NB4 (cell line): ENCODE measurements around the gene ZFYVE27.

Source experiments
- MYC ChIP-seq: IDR thresholded peaks from 2 replicates; pipeline ENCODE4 v1.6.1; 2011; ENCODE audit warnings: low read depth, low read length
- POLR2A ChIP-seq: IDR thresholded peaks from 2 replicates; pipeline ENCODE4 v1.6.1; 2011; ENCODE audit warnings: mild to moderate bottlenecking; ENCODE audit not compliant: insufficient read length; ENCODE audit errors: extremely low read depth
- TF ChIP-seq, protein P1 (sequence below): IDR thresholded peaks from one replicate; pipeline ENCODE4 v1.5.1; 2012; ENCODE audit warnings: low read depth, low read length
- TF ChIP-seq, protein P2 (sequence below): IDR thresholded peaks from 2 replicates; pipeline ENCODE4 v1.6.1; 2011; ENCODE audit warnings: low read depth, low read length

DNA sequence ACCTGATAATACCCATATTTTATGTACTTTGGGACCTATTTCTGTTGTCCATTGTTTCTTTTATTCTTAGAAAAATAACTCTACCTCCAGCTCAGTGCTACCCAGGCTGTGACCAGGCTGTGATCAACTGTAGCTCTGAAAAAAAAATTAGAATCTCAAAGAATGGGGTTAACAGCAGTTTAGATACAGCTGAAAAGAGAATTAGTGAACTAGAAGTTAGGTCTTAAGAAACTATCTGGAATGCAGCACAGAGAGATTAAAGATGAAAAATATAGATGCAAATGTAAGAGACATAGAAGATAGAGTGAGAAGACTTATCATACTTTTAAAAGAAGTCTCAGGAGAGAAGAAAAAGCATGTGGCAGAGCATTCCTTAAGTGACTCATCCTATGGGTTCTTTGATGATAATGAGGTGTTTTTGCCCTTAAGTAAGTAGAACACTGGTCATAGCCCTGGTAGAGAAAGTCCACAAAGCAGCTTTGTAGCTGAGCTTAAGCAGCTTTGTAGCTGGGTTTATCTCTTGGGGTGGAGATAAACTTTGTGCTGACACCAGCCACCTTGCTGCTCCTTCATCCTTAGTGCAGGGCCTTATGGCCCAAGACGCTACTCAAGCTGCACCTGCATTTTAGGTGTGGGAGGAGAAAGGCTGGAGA lies 62.2 kb downstream of the ZFYVE27 start:
- TF ChIP-seq, protein P1, sequence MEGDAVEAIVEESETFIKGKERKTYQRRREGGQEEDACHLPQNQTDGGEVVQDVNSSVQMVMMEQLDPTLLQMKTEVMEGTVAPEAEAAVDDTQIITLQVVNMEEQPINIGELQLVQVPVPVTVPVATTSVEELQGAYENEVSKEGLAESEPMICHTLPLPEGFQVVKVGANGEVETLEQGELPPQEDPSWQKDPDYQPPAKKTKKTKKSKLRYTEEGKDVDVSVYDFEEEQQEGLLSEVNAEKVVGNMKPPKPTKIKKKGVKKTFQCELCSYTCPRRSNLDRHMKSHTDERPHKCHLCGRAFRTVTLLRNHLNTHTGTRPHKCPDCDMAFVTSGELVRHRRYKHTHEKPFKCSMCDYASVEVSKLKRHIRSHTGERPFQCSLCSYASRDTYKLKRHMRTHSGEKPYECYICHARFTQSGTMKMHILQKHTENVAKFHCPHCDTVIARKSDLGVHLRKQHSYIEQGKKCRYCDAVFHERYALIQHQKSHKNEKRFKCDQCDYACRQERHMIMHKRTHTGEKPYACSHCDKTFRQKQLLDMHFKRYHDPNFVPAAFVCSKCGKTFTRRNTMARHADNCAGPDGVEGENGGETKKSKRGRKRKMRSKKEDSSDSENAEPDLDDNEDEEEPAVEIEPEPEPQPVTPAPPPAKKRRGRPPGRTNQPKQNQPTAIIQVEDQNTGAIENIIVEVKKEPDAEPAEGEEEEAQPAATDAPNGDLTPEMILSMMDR, result no peak
- no peak for TF ChIP-seq POLR2A
- TF ChIP-seq, protein P2, sequence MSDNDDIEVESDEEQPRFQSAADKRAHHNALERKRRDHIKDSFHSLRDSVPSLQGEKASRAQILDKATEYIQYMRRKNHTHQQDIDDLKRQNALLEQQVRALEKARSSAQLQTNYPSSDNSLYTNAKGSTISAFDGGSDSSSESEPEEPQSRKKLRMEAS, result no peak
- TF ChIP-seq MYC, result no peak
